Activated gamma-delta T cell treated with anti-CD3 and anti-CD28 coated beads, Interleukin-2, amount 50 U/mL, for 16 hours (primary cell): Measurements from ENCODE around the gene PANK1.

Source experiments
- DNase-seq: peaks from one replicate; pipeline ENCODE4 v3.0.0-alpha.2; 2020; ENCODE audit warnings: low read depth

Gene PANK1

DNA sequence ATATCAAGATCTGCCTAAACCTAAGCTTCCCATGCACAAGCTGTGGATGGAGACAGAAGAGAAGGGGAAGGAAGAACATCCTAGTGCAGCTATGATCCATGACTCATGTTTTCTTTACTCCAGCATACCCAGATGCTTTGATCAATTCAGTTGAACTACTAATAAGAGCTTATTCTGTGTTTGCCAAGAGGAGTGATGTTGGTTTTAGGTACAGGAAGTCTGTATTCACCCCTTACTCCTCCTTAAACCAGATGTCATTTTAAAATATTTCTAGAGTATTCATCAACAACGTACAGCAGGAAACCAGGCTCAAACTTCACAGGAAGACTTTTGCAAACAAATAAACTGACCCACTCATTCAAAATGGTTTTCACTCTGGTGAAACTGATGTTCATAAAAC is 29.2 kb downstream of the PANK1 start:
- no peak for DNase-seq

DNA sequence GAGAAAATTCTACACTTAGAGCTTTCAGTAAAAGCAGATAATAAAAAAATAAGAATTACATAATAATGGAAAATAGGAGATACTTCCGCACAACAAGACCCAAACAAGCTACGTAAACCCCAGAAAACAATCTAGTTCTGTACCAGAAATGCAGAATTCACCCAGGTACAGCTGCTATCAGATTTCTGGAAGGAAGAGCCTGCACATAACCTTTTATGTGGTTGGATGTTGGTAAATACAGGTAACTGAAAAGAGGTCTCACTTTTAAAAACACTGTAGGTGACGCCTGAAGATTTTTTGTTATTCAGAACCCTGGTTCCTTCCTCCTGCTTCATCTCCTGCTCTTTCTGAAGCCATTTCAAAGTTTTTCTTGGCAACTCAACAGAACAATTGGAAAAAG is 29.9 kb downstream of the PANK1 start:
- no peak for DNase-seq

DNA sequence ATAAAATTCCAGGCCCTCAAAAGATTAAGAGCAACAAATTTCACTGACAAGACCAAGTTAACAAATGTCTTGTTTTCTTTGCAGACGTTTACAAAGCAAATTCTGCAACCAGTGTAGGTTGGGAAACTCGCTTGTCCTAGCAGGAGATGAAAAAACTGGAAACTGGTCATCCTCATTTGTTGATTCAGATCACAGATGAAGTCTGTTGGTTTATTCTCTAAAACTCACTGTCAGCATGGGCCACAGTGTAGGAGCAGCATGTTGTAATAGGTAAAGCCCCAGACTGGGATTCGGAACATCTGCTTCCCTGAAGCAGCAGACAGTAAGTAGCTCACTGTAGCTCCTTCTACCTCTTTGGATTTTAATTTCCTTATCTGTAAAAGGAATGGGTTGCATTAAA is 31.5 kb downstream of the PANK1 start:
- no peak for DNase-seq

DNA sequence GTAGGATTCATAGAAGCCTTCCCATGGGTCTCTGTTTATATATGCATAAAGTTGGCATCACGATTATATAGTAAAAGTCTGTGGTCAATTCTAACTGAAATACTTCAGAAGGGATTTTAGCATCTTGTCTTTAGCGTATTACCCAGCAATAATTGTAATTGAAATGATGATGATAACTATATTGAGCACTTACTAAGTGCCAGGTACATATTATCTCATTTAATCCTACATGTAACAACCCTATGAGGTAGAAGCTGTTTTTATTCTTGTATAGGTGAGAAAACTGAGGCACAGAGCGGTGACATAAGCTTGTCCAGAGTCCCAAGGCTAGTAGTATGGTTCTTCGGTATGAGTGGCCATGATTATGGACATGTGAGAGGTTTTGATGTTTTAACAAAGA is 33.8 kb downstream of the PANK1 start:
- no peak for DNase-seq

DNA sequence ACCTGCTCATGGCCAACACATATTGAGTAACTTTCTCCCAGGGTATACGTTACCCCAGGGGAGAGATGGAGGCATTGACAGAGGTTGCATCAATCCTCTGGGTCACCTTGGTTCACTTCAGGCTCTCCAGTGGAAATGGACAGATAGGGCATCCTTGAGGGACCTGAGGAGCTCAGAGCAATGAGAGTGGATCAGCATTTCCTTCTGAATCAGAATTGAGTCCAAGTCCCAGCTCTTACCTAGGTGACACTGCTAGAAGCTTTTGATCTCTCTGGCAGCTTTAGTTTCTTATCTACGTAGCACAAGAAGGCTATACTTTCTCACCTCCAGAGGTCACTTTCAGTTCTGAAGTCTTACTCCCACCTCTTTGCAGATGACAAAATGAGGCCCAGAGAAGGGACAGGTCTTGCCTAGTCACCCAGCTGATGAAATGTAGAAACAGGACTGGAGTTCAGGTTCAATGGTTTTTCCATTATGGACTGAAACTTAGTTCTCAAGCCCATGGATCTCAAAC is 35.2 kb downstream of the PANK1 start:
- DNase-seq, result no peak

DNA sequence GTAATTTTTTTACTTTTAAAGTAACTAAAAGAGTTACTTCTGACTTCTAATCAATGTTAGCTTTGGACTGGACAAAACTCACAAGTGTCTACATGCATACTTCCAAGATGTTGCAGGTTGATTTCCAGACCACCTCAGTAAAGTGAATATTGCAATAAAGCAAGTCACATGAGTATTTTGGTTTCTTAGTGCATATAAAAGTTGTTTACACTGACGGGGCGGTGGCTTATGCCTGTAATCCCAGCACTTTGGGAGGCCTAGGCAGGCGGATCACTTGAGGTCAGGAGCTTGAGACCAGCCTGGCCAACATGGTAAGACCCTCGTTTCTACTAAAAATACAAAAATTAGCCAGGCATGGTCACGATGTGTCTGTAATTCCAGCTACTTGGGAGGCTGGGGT is 40.8 kb downstream of the PANK1 start:
- no peak for DNase-seq

DNA sequence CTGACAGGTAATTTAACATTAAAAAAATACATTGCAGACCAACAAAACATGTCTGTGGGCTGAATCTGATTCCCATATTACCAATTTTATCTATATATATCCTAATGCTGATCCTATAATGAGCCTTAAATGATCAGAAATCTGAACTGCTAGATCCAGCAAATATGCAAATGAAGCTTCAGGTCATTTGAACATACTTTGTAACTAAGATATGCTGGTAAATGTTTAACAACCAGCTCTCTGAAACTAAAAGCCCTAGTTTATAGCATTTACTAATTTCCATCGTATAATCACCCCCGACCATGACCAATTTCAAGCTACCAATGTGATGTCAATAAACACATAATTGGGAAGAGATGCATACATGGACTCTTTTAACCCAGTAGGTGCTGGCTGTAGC is 42.1 kb downstream of the PANK1 start:
- no peak for DNase-seq

DNA sequence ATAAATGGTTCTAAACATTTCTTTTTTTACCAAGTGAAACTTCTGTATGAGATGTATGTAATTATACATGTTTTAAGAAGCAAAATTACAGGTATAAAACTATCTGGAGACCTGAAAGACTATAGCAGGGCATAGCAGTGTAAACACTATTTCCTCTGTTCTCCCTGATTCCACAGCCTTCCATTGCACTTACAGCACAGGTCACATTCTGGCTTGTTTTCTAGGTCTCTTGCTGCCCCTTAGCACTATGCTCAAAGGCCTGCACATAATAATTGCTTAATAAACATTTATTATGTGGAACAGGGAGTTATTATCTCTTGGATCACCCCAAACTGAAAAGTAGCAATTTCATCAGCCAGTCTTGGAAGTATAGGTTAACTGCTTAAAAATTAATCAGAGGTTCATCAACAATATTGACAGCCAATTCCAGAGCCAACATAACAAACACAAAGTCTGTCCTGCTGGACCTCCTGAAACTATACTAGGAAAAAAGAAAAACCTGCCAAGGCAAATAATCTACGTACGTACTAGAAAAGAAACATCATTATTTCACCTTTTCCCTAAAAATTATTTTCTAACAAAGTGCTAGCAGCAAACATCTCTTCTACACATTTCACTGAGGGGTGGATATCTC is 43.2 kb downstream of the PANK1 start:
- DNase-seq, result no peak

DNA sequence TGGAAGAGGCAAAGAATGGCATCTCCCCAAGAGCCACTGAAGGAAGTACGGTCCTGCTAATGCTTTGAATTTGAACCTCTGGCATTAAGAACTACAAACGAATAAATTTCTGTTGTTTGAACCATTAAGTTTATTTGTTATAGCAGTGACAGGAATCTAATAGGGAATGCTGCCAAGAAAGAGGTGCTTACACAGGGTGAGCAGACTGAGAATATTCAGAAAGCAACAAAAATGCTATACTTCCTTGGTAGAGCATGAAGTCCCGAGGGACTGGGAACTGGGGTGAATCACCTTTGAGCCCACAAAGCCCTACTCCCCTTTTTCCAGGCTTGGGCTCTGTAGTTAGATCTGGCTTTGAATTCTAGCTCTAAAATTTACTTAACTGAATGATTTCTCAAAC is 45.0 kb downstream of the PANK1 start:
- DNase-seq, result no peak

DNA sequence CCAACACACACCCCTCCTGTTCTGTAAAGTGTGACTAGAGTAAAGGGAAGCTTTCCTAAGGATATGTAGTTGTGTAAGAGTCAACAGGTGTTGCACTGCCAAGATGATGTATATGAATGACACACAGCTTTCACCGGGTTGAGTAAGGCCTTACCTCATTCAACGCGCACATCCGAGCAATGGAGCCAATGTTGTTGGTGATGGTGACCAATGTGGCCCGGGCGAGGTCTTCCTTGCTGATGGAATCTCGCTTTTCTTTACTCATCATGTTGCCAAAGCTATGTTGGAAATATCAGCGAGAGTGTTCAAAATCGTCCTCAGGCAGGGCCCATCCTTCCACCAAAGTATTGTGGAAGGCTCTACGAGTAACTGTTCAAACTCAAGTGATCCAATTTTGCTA is 52.0 kb downstream of the PANK1 start:
- DNase-seq, result no peak

DNA sequence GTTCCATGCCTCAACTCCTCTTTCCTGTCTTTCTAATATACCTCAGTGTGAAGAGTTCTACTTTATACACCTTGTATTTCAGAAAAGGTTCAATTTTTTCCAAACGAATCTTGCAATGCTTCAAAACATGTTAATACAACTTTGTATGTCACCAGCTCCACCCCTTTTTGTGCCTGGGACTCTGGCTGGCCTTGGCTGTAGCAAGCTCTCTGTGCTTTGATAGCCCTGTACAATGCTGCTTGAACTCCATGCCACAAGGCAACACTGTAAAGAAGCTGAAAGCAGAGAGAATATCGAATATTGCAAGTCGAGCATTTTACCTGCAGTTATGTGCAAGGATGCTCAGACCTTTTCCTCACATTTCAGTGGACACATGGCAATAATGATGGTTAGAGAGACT is 52.5 kb downstream of the PANK1 start:
- DNase-seq, result no peak

DNA sequence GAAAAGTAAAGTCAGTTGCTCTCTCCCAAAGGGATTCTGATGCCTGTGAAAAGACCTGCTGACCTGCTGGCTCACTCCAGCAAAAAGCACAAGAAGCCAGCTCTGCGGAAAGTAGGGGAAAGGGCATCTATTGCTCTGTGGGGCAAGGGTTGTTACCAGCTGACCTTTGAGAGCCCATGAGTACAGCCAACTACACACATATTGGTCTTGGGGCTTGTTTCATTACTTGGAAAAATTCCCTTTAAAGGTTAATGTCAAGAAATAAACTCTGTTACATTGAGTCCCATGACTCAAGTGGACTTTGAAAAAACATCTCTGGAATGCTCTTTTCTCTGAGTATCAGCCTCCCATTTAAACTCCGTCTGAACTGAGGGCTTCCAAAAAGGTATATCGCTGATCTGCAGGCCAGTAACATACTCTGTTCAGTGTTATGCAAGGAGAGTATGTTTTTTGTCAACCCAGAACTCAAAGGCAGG is 53.2 kb downstream of the PANK1 start:
- no peak for DNase-seq

DNA sequence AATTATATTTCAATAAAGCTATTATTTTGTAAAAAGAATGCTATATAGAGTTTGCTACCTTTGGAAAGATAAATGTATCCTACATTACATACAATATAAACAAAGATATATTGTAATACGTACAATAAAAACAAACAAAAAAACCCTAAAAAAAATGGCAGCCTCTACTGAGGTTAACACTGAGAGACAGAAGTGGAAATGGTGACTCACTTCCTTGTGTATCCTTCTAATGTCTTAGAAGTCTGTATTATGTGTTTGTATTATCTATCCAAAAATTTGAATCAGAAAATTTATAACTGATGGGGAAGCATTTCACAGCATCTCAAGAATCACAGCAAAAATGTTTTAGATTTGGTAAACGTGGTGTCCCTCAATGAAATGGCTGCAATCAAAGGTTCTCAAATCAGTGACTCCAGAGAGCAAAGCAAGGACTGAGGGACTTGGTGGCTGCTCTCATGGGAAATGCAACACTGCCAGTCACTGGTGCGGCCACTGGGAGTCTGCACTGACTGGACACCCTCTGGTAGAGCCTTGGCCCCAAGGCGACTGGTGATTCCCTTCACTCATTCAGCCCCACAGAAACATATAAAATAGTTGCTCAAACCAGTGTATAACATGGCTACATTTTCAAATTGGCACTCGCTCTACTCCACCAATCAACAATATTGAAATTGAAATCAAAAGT is 53.8 kb downstream of the PANK1 start:
- no peak for DNase-seq

DNA sequence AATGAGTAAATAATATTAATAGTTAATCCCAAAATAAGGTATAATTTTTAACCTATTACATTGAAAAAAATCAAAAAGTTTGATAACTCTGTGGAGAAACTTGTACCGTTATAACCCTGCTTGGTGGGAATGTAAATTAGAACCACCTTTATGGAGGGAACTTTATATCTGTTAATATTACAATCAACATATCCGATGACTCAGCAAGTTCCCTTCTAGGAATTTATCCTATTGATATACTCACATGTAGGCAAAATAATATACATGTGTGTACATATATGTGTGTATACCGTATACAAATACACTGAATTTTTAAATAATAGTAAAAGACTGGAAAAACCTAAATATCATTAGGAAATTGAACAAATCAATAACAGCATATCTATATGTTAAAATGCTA is 54.7 kb downstream of the PANK1 start:
- DNase-seq, result no peak

DNA sequence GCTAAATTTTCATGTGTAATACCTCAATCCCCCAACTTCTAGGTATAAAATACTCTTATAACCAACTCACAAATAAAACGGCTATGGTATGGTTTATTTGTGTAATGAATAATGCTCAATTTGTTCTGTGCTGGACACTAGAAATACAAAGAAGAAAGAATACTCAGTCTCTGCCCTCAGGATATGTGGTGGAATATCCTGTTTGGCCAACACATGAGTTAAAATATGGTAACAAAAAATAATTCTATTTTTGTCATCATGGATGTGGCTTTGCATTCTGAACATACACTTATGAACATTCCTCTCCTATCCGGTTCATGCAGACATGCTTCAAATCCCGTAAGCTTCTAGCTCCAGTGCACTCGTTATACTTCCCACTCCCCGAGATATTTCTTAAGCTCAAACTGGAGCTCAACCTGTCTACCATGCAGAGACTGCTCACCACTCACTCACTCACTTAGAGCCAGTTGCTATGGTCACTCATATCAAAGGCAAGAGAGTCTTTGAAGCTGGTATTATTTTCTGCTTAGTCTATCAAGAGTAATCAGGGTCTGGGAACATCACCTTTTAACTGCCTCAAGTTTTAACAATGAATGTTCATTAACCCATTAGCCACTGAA is 55.8 kb downstream of the PANK1 start:
- no peak for DNase-seq

DNA sequence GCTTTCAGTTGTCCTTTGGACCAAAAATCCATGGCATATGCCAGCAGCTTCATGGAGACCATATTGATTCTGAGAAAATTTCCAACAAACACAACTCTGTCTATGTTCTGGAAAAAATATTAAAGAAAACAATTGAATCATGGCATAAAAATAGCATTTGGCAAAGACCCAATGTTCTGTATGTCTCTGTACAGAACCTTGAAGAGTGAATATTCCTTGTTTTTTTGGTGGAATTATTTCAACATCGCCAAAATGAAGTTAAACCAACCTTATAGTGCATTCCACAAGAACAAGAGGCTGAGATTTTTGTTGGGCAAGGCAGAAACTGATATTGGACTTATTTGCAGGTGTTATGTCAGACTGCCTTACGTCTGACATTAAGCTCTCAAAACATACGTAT is 56.4 kb downstream of the PANK1 start:
- no peak for DNase-seq

DNA sequence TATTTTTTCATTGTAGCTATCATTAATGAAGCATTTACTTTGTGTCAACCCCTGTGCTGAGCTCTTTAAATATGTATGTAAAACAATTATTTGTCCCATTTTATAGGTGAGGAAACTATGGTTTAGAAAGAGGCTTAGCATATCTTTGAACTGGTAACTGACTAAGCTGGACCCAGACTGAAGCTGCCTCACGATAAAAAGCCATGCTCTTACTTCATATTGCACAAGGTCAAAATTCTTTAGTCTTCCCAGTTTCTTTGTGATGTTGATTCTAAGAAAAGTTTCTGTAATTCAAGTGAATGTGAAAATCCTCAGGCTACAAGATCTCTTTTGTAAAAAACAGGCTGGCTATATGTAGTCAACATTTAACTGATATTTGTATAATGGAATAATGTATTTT is 63.0 kb downstream of the PANK1 start:
- no peak for DNase-seq

DNA sequence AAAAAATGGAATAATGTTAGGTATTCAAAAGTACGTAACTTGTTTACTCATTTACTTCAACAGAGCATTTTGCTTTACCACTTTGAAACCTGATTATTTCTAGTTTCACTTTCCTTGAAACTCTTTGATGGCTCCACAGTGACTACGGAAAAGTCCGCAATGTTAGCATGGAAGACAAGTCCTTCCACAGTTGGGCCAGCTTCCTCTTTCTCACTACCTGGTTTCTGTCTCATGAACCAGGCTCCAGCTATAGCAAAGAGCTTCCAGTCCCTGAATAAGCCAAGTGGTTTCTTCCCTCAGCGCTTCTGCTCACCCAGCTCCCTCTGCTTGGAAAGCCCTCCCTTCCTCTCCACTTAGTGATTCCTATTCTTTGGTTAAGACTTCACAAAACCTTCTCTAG is 64.8 kb downstream of the PANK1 start:
- no peak for DNase-seq

DNA sequence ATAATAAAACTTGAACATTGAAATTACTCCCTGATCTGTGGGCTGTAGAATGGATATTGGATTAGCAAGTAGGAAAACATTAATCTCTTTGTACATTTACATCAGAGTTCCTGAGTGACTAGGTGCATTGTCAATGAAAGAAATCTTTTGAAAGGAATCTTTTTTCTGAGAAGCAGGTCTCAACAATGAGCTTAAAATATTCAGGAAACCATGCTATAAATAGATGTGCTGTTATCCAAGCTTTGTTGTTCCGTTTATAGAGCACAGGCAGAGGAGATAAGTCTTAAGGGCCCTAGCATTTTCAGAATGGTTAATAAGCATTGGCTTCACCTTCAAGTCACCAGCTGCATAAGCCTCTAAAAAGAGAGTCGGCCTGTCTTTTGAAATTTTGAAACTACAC is 68.3 kb downstream of the PANK1 start:
- no peak for DNase-seq

DNA sequence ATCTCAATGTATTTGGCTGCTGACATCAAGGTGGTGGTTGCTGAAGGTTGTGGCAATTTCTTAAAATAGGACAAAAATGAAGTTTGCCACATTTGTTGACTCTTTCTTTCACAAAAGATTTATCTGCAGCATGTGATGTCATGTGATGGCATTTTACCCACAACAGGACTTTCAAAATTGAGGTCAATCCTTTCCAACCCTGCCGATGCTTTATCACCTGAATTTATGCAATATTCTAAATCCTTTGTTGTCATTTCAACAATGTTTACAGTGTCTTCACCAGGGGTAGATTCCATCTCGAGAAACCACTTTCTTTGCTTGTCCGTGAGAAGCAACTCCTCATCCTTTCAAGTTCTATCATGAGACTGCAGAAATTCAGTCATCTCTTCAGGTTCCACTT is 69.0 kb downstream of the PANK1 start:
- DNase-seq, result no peak

DNA sequence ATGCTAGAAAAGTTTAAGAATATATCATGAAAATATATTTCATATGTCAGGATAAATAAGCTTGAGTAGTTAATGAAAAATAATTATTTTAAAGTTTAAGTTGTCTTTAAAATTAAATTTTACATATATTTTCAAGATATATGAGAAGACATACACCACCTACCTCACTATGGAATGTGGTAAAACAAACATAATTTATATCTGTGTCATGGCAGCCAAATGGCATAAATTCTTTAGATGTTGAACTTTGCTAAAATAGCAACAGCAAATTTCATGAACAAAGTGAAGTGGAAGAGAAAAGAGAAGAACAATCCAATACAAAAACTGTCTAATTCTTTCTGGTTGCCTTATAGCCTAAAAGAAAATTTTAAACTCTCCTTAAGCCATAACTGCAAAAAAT is 70.0 kb downstream of the PANK1 start:
- DNase-seq, result no peak

DNA sequence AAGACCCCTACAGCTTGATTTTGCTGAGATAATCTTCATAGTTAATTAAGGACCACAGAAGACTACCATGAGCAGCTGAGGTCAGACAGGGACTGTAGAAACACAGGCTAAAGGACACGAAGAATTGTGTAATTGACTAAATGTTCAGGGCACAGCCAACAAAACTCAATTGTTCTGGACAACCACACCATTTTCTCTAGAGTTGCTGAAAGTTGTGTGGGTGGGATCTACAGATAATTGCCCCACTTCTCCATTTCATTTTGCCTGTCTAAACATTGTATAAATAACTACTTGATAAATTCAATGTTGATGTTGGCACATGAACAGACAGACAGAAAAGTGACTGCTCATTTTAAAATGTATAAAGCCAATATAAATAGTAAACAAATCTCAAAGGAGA is 70.7 kb downstream of the PANK1 start:
- no peak for DNase-seq

DNA sequence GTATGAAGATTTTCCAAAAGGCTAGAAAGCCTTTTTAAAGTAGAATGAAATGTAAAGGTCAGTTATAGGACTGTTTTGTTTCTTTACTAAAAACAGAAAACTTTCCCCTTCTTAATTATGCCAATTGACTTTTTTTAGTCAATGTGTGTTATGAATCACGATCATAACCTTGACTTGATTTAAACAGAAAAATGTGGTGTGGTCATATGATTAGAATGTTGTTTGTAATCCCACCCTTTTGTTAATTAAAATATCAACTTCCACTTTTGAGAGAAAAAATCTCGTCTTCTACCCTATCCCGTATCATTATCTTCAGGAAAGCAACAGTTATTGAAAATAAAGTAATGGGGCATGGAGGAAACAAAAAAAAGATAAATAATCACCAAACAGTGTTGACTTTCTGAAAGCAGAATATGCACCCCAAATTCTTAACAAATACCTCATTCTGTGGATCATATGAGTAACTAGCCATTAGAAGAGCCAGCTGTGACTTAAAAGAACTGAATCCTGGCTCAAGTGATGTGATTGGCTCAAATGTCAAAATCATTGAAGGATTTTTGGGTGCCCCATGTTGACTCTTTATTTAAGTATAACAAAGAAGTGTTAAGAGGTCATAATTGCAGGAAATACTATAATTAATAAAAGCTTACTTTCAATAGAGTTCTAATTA is 77.3 kb downstream of the PANK1 start:
- DNase-seq, result no peak
